Ovary (tissue), 9 donors: ENCODE measurements around the gene NTRK2. TPM values are rescaled to one million over a fixed set of nuclear protein-coding genes. Genes with fewer than 3 reads are reported as not detected.

Source experiments
- DNase-seq, 5 donors: peaks; one replicate each; pipeline ENCODE4 v3.0.0-alpha.2; 2019 to 2020
- H3K27ac ChIP-seq, 2 donors: fragments of 200-600 bp; one replicate each; pipeline versions ENCODE4 v1.5.1 to v1.8.0; 2019 to 2022
- H3K27me3 ChIP-seq: fragments of 200-600 bp; one replicate; pipeline ENCODE4 v1.8.0; 2022
- H3K36me3 ChIP-seq: fragments of 200-600 bp; sonication (generic); one replicate; pipeline ENCODE4 v1.5.1; 2019
- H3K4me1 ChIP-seq: one replicate; pipeline ENCODE4 v1.8.1; 2013; ENCODE audit warnings: mild to moderate bottlenecking, moderate library complexity; ENCODE audit not compliant: insufficient read depth
- H3K4me3 ChIP-seq: fragments of 200-600 bp; sonication (generic); one replicate; pipeline ENCODE4 v1.5.1; 2017
- H3K9me3 ChIP-seq, 2 donors: fragments of 200-600 bp in 1 of 2; sonication (generic) in 1 of 2; one replicate each; pipeline versions ENCODE4 v1.5.1 to v1.8.1; 2013 to 2019; ENCODE audit warnings: mild to moderate bottlenecking in 1 of 2, moderate library complexity in 1 of 2
- EP300 ChIP-seq: sonication (generic); formaldehyde crosslinking; IDR thresholded peaks from one replicate; pipeline ENCODE4 v1.6.1; 2017; ENCODE audit warnings: antibody characterized with exemption
- POLR2A ChIP-seq: fragments of 450-650 bp; IDR thresholded peaks from one replicate; pipeline ENCODE4 v1.6.1; 2017; ENCODE audit warnings: antibody characterized with exemption, mild to moderate bottlenecking, moderate library complexity
- WGBS, 3 donors: extraction: QIAGEN DNeasy Blood & Tissue Kit in 1 of 3; methylation state at CpG; one replicate each; pipeline versions ENCODE4 v1.1.5 to v1.1.7; 2013 to 2017; 5-methylcytosine and 5-hydroxymethylcytosine counted together
- intact Hi-C, 4 donors: fragments of 100-400 bp; cut with DNase I; formaldehyde crosslinking; loops; one replicate each; pipeline versions ENCODE4 v1.11.0 to v1.15.1; 2022 to 2023
- polyA plus RNA-seq, 2 donors: library from polyadenylated mRNA; stranded (reverse); fragments of 200-250 nt in 1 of 2; fragments of 350-450 nt in 1 of 2; fragmentation: Illumina TruSeq in 1 of 2; extraction: RNeasy Lipid Tissue Mini Kit (QIAGEN cat#74804) in 1 of 2; gene quantifications; one replicate each; pipeline ENCODE4 v1.2.3, GENCODE V29; 2013 to 2014
- total RNA-seq, 7 donors: library from RNA; depleted of rRNA in 2 of 7; stranded (reverse); fragments of >200 nt in 2 of 7; fragmentation: NEBNext Ultra II Directional in 3 of 7; extraction: Animal tissue kit (Norgen Biotek cat#: 25700) in 3 of 7; gene quantifications; one replicate each; pipeline versions ENCODE4 v1.1.0 to v1.2.4, GENCODE V29; 2016 to 2023
- TF ChIP-seq, protein P1 (sequence below), 3 donors: fragments of 450-650 bp in 2 of 3; fragments of 200-600 bp in 1 of 3; IDR thresholded peaks; one replicate each; pipeline versions ENCODE4 v1.5.1 to v1.8.0; 2016 to 2022; ENCODE audit warnings: antibody characterized with exemption in 3 of 3, mild to moderate bottlenecking in 1 of 3
- donor health status: DM: no; HTN: no; CAD: no; lungs with moderate emphysema.
- donor health status: DM: no; HTN: no; CAD: no.
- donor health status: Bipolar disorder and iron deficiency.
- donor health status: DM: yes; HTN: yes; CAD: no.
- donor health status: DM: no; HTN: no; CAD: no.
- donor health status: DM: yes; HTN: yes; CAD: no.

Gene NTRK2
- total and polyA plus RNA-seq, 9 donors: 6.4 to 31.1 (median 10.8) TPM

DNA sequence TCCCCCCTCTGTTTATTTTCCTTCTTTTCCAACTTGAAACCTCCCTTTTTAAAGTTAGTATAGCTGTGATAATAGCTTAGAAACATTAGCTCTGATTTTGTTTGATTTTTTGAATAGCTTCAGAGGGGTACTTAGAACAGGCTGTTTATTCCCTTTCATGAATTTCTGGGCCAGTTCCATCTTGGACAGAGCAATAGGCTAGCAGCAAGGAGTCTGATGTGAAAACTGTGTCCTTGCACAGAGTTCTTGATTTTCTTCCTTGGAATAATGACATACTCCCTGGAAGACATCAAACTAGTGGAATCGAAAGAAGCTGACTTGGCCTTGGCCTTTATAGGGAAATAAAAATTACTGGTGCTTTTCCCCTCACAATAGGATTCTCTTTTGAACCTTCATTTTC, 32.9 kb downstream of the NTRK2 start:
- intact Hi-C loops: no loop called here
- no peak for TF ChIP-seq EP300
- no peak for TF ChIP-seq POLR2A
- TF ChIP-seq, protein P1, sequence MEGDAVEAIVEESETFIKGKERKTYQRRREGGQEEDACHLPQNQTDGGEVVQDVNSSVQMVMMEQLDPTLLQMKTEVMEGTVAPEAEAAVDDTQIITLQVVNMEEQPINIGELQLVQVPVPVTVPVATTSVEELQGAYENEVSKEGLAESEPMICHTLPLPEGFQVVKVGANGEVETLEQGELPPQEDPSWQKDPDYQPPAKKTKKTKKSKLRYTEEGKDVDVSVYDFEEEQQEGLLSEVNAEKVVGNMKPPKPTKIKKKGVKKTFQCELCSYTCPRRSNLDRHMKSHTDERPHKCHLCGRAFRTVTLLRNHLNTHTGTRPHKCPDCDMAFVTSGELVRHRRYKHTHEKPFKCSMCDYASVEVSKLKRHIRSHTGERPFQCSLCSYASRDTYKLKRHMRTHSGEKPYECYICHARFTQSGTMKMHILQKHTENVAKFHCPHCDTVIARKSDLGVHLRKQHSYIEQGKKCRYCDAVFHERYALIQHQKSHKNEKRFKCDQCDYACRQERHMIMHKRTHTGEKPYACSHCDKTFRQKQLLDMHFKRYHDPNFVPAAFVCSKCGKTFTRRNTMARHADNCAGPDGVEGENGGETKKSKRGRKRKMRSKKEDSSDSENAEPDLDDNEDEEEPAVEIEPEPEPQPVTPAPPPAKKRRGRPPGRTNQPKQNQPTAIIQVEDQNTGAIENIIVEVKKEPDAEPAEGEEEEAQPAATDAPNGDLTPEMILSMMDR (IDR thresholded peaks at IDR 0.05): no peak
- WGBS, 3 donors: 3 to 8% (median 5%) methylated on average over 1 of the region's 1 CpG
- Histone ChIP-seq H3K4me1 (peaks cover 8% of the 10 kb centered on the region), H3K9me3 (no peaks in the 10 kb centered on the region), H3K36me3 (no peaks in the 10 kb centered on the region), H3K27me3 (no peaks in the 10 kb centered on the region), H3K27ac (peak overlapping the region in 1 of 2 donors; percentile 55), H3K4me3 (no peak overlapping the region)
- DNase-seq: no peak

DNA sequence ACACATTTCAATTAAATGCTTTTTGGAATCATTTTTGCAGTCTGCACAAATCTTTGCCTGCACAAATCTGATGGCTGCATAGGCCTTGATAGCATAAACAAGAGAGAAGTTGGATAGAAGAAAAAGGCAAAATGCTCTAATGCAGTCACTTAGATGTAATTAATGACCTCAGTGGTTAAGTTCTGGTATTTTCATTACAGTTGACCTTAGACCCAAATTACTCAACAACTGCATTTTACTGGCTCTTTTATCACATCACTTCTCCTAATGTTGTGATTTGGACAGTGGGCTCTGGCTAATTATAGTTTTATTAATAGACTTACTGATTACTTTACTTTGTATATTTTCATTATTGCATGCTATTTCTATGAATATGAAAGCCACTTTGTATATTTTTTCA, 34.3 kb downstream of the NTRK2 start:
- H3K27ac ChIP-seq: peak overlapping the region in 1 of 2 donors; percentile 54

DNA sequence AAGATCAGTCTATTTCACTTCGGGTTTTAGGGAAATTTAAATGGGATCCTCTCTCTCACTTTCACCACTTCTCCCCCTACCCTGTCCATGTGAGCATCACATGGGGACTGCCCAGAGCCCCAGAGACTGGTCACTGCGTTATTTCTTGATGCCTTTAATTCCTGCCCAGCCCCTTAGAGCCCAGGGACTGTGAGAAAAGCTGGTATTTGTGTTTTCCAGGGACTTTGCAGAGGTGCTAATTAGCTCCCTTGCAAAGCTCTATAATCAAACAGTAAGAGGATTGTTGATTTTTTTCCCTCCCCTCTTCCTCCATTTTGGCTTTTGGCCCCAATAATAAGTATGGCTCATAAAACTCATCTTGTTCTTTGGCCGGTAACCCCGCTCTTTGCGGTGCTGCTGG, 35.6 kb downstream of the NTRK2 start:
- no peak for TF ChIP-seq POLR2A
- TF ChIP-seq EP300: no peak
- TF ChIP-seq, protein P1 (IDR thresholded peaks at IDR 0.05): no peak
- Histone ChIP-seq H3K27me3 (no peaks in the 10 kb centered on the region), H3K4me3 (no peak overlapping the region), H3K9me3 (no peaks in the 10 kb centered on the region), H3K4me1 (peaks cover 7% of the 10 kb centered on the region), H3K36me3 (no peaks in the 10 kb centered on the region), H3K27ac (peak overlapping the region in 1 of 2 donors; percentile 54)
- intact Hi-C loops: no loop called here
- no peak for DNase-seq
- WGBS, 3 donors: 42 to 66% (median 48%) methylated on average over 5 of the region's 5 CpGs

More for the DNA sequence above, 34.3 kb downstream of the NTRK2 start:
- peaks cover 6% of the 10 kb centered on the region for H3K4me1 ChIP-seq
- TF ChIP-seq, protein P1 (IDR thresholded peaks at IDR 0.05): no peak
- TF ChIP-seq POLR2A: no peak
- no peak for TF ChIP-seq EP300
- DNase-seq: no peak
- no peaks in the 10 kb centered on the region for H3K36me3 ChIP-seq
- H3K27me3 ChIP-seq: no peaks in the 10 kb centered on the region
- H3K4me3 ChIP-seq: no peak overlapping the region
- intact Hi-C loops: no loop called here
- no peaks in the 10 kb centered on the region for H3K9me3 ChIP-seq

DNA sequence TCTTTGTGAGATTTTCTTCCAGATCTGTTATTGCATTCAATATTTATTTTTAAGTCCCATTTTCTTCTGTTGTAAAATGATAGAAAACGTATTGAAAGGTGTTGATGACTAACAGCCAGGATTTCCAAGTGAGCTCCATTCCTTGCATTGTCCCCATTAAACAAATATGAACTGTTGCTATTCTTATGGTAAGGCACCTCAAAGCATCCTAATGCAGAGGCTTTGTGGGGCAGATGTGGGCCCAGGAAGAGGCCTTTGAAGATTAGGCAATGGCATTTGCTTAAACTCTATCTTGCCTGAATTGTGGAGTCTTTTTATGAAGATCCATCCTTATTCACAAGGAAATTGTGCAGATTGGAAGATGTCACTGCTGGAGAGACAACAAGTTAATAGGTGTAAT, 38.9 kb downstream of the NTRK2 start:
- no peak overlapping the region for H3K4me3 ChIP-seq
- H3K27me3 ChIP-seq: no peaks in the 10 kb centered on the region
- no peaks in the 10 kb centered on the region for H3K36me3 ChIP-seq
- no peak for TF ChIP-seq EP300
- TF ChIP-seq, protein P1 (IDR thresholded peaks at IDR 0.05): no peak
- TF ChIP-seq POLR2A: no peak
- peaks cover 4% of the 10 kb centered on the region for H3K4me1 ChIP-seq
- intact Hi-C loops: no loop called here
- H3K9me3 ChIP-seq: no peaks in the 10 kb centered on the region
- no peak overlapping the region for H3K27ac ChIP-seq
- 87 to 90% (median 88%) methylated on average over 1 of the region's 1 CpG for WGBS, 3 donors
- DNase-seq: no peak
